ENCODE results near the gene CARMIL3. TPM values are rescaled to one million over a fixed set of nuclear protein-coding genes. Genes with fewer than 3 reads are reported as not detected.

The CARMIL3 gene
- total RNA-seq, 2 experiments from 2014 or later, result 0.05 to 0.11 TPM

DNA sequence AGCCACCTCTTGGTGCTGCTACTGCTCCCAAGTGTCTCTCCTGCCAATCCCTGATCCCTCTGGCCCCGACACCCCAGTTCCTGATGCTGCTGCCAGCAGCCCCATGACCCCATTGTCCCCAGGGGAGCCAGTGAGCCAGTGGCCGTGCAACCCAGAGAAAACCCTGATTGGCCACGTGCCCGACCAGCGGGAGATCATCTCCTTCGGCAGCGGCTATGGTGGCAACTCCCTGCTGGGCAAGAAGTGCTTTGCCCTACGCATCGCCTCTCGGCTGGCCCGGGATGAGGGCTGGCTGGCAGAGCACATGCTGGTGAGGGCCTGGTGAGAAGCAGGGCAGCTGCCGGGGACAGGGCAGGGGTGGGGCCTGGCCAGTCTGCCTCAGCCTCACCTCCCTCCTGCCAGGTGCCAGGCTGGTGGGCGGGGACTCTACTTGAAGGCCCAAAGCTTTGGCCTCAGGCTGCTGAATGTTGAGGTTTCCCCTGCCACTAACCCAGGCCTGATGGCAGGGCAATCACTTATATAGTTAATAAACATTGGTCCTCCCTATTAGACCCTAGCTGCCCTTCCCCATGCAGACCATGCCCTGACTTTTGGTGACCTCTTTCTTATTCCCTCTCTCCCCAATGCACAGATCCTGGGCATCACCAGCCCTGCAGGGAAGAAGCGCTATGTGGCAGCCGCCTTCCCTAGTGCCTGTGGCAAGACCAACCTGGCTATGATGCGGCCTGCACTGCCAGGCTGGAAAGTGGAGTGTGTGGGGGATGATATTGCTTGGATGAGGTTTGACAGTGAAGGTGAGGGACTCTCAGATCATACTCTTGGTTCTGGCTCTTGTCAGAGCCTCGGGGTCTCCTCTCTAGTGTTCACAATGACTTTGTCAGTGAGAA, 47.4 kb downstream of the CARMIL3 start:
- peaks cover 51% of the 10 kb centered on the region for H3K36me3 Mint-ChIP-seq (ENCODE audit: low read depth)
- POLR2A ChIA-PET, result no interaction called here

DNA sequence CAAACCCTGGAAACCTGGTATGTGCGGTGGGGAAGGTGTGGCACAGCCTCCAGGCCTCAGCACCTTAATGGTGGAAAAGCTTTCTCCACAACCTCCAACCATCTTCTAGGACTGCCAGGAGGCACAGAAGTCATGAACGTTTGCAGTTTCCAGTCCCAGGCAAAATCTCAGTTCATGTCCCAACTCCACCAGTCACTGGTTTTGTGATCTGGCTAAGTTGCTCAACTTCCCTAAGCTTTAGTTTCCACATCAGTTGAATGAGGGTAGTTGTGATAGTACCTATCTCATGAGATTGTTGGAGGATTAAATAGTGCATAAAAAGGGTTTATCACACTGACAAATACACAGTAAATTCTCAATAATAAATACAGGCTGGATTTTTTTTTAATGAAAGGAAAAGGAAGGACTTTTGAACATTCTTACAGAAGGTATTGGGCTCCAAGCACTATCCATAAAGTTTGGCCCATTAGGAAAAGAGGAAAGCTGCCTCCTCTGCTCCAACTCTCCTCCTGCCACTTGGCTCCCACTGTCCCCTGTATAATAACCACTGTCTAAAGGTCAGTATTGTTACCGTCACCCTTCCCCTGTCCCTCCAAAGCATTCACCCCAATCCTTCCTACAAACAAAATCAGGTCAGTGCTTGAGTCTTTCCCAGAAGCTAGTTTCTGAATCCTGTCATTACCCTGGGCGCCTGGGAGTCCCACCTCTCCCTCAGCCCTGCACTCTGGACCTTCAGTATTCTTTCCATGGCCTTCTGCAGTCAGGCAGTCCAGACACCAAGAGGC, 48.6 kb downstream of the CARMIL3 start:
- no peak for DNase-seq
- Mint-ChIP-seq H3K36me3 (ENCODE audit: low read depth) (peaks cover 45% of the 10 kb centered on the region), H3K27me3 (no peaks in the 10 kb centered on the region), H3K4me3 (no peak overlapping the region), H3K9me3 (no peaks in the 10 kb centered on the region), H3K27ac (no peak overlapping the region), H3K4me1 (ENCODE audit: low read depth) (peaks cover 13% of the 10 kb centered on the region)
- H3K27me3 ChIP-seq (ENCODE audit: control insufficient read depth in 1 of 2, insufficient read depth in 2 of 2, low read length in 2 of 2), result no peaks in the 10 kb centered on the region
- POLR2A ChIA-PET, result no interaction called here
- TF ChIP-seq, protein P1, sequence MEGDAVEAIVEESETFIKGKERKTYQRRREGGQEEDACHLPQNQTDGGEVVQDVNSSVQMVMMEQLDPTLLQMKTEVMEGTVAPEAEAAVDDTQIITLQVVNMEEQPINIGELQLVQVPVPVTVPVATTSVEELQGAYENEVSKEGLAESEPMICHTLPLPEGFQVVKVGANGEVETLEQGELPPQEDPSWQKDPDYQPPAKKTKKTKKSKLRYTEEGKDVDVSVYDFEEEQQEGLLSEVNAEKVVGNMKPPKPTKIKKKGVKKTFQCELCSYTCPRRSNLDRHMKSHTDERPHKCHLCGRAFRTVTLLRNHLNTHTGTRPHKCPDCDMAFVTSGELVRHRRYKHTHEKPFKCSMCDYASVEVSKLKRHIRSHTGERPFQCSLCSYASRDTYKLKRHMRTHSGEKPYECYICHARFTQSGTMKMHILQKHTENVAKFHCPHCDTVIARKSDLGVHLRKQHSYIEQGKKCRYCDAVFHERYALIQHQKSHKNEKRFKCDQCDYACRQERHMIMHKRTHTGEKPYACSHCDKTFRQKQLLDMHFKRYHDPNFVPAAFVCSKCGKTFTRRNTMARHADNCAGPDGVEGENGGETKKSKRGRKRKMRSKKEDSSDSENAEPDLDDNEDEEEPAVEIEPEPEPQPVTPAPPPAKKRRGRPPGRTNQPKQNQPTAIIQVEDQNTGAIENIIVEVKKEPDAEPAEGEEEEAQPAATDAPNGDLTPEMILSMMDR (IDR thresholded peaks at IDR 0.05), result no peak
- no peaks in the 10 kb centered on the region for H3K9me3 ChIP-seq (ENCODE audit: control insufficient read depth in 1 of 2, insufficient read depth in 1 of 2, low read length in 2 of 2)
- no peak overlapping the region for H3K27ac ChIP-seq (ENCODE audit: low read depth in 1 of 2, low read length in 2 of 2)
- no peak for ATAC-seq (ENCODE audit: poor library complexity)
- H3K36me3 ChIP-seq (ENCODE audit: insufficient read depth, low read length), result peaks cover 56% of the 10 kb centered on the region
- no peak overlapping the region for H3K4me3 ChIP-seq (ENCODE audit: low read length)
- H3K4me1 ChIP-seq (ENCODE audit: insufficient read depth, low read length), result peaks cover 5% of the 10 kb centered on the region
- intact Hi-C loops (cut with DNase I, micrococcal nuclease), result loop anchor here in 1 of 2 experiments (5.0 kb wide), 1 partner anchor 468 kb away; no protein-coding TSS in a partner anchor
- CTCF ChIA-PET, result interaction anchor here (0.8 to 2.2 kb wide), 2 partner anchors 8 to 10 kb away, joined by 3 to 5 read pairs; no protein-coding TSS in a partner anchor

More for the DNA sequence above, 47.4 kb downstream of the CARMIL3 start:
- H3K9me3 ChIP-seq (ENCODE audit: control insufficient read depth in 1 of 2, insufficient read depth in 1 of 2, low read length in 2 of 2), result no peaks in the 10 kb centered on the region
- H3K4me3 Mint-ChIP-seq, result no peak overlapping the region
- no peak for DNase-seq
- no peak for ATAC-seq (ENCODE audit: poor library complexity)
- TF ChIP-seq, protein P1 (IDR thresholded peaks at IDR 0.05), result no peak
- H3K27me3 ChIP-seq (ENCODE audit: control insufficient read depth in 1 of 2, insufficient read depth in 2 of 2, low read length in 2 of 2), result no peaks in the 10 kb centered on the region
- H3K4me1 Mint-ChIP-seq (ENCODE audit: low read depth), result peaks cover 23% of the 10 kb centered on the region
- no peak overlapping the region for H3K27ac ChIP-seq (ENCODE audit: low read depth in 1 of 2, low read length in 2 of 2)
- CTCF ChIA-PET, result interaction anchor here (2.2 kb wide), 1 partner anchor 10 kb away, joined by 5 read pairs; no protein-coding TSS in a partner anchor
- peaks cover 16% of the 10 kb centered on the region for H3K4me1 ChIP-seq (ENCODE audit: insufficient read depth, low read length)
- no peak overlapping the region for H3K27ac Mint-ChIP-seq
- intact Hi-C loops (cut with DNase I, micrococcal nuclease), result loop anchor here in 1 of 2 experiments (10.0 kb wide), 1 partner anchor 124 kb away; no protein-coding TSS in a partner anchor
- H3K4me3 ChIP-seq (ENCODE audit: low read length), result no peak overlapping the region
- H3K9me3 Mint-ChIP-seq, result no peaks in the 10 kb centered on the region
- peaks cover 54% of the 10 kb centered on the region for H3K36me3 ChIP-seq (ENCODE audit: insufficient read depth, low read length)
- no peaks in the 10 kb centered on the region for H3K27me3 Mint-ChIP-seq

DNA sequence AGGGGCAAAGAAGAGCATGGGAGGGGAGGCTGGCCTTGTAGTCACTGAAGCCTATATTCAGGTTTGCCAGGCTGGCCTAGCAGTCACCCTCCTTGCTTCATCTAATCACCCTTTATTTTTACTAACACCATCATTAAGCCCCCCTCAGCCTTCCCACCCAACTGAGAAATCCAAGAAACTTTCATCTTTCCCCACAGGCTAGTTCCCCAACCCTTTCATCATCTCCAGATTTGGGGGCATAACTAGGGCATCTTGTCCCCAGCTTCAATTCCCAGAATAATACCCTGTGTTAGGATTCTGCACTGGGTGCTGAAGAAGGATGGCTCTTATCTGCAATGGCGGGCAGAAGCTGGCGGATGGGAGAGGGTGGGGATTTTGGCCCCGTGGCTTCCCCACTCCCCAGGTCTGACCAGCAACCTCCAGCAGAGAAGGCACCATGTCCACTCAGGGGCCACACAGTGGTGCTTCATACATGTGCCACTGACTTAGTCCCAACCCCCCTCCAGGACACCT, 49.2 kb downstream of the CARMIL3 start:
- H3K9me3 ChIP-seq (ENCODE audit: control insufficient read depth in 1 of 2, insufficient read depth in 1 of 2, low read length in 2 of 2), result no peaks in the 10 kb centered on the region
- no peak for ATAC-seq (ENCODE audit: poor library complexity)
- H3K36me3 ChIP-seq (ENCODE audit: insufficient read depth, low read length), result peaks cover 56% of the 10 kb centered on the region
- H3K36me3 Mint-ChIP-seq (ENCODE audit: low read depth), result peaks cover 41% of the 10 kb centered on the region
- H3K27me3 Mint-ChIP-seq, result no peaks in the 10 kb centered on the region
- no peak overlapping the region for H3K27ac ChIP-seq (ENCODE audit: low read depth in 1 of 2, low read length in 2 of 2)
- H3K4me3 Mint-ChIP-seq, result no peak overlapping the region
- H3K9me3 Mint-ChIP-seq, result no peaks in the 10 kb centered on the region
- peaks cover 8% of the 10 kb centered on the region for H3K4me1 Mint-ChIP-seq (ENCODE audit: low read depth)
- TF ChIP-seq, protein P1 (IDR thresholded peaks at IDR 0.05), result no peak
- POLR2A ChIA-PET, result interaction anchor here (1.3 kb wide), 1 partner anchor 10 kb away, joined by 3 read pairs; no protein-coding TSS in a partner anchor
- no peak overlapping the region for H3K4me3 ChIP-seq (ENCODE audit: low read length)
- intact Hi-C loops (cut with DNase I, micrococcal nuclease), result loop anchor here in 1 of 2 experiments (5.0 kb wide), 1 partner anchor 469 kb away; no protein-coding TSS in a partner anchor
- CTCF ChIA-PET, result interaction anchor here (2.2 kb wide), 1 partner anchor 8 kb away, joined by 5 read pairs; no protein-coding TSS in a partner anchor
- H3K27me3 ChIP-seq (ENCODE audit: control insufficient read depth in 1 of 2, insufficient read depth in 2 of 2, low read length in 2 of 2), result no peaks in the 10 kb centered on the region
- no peaks in the 10 kb centered on the region for H3K4me1 ChIP-seq (ENCODE audit: insufficient read depth, low read length)
- DNase-seq, result no peak
- H3K27ac Mint-ChIP-seq, result no peak overlapping the region

Measured in CD4-positive, alpha-beta T cell (primary cell).